ENCODE measurements around the gene FAM193B. TPM values are rescaled to one million over a fixed set of nuclear protein-coding genes. Genes with fewer than 3 reads are reported as not detected.

Gene FAM193B
- total RNA-seq, 6 experiments from 2014 or later = 22.1 to 55.4 (median 39.2) TPM

- H3K4me3 ChIP-seq = no peak overlapping the region
- TF ChIP-seq POLR2A (IDR thresholded peaks at IDR 0.05) = no peak
- TF ChIP-seq CTCF (IDR thresholded peaks at IDR 0.05) = no peak
- ATAC-seq (no peak), DNase-seq (no peak)
- peaks cover 0 to 8% (median 1%) of the 10 kb centered on the region in 4 donors for H3K4me1 ChIP-seq
- H3K27ac ChIP-seq = no peak overlapping the region
- no peaks in the 10 kb centered on the region for H3K9me3 ChIP-seq
- no peaks in the 10 kb centered on the region for H3K36me3 ChIP-seq
- no peaks in the 10 kb centered on the region for H3K27me3 ChIP-seq
- 62% methylated on average over 7 of the region's 7 CpGs for WGBS (ENCODE audit: insufficient coverage, low coverage, low lambda C conversion rate, missing lambda C conversion rate)
- intact Hi-C loops (cut with DNase I) = no loop called here
Measured at GRCh38 chr5:177474002-177474476, 80.3 kb downstream of the FAM193B start.

- peaks cover 0 to 5% (median 0%) of the 10 kb centered on the region in 4 donors for H3K4me1 ChIP-seq
- H3K4me3 ChIP-seq = peak within 1 kb of the TSS; percentile 45 to 50 (median 45)
- ATAC-seq (peak; percentile 36 to 50 (median 41)), DNase-seq (no peak)
- no peaks in the 10 kb centered on the region for H3K9me3 ChIP-seq
- no peaks in the 10 kb centered on the region for H3K36me3 ChIP-seq
- intact Hi-C loops (cut with DNase I) = no loop called here
- 45% methylated on average over 5 of the region's 69 CpGs for WGBS (ENCODE audit: insufficient coverage, low coverage, low lambda C conversion rate, missing lambda C conversion rate)
- no peaks in the 10 kb centered on the region for H3K27me3 ChIP-seq
- TF ChIP-seq CTCF (IDR thresholded peaks at IDR 0.05) (no peak), POLR2A (IDR thresholded peaks at IDR 0.05) (no peak)
- H3K27ac ChIP-seq = no peak within 1 kb of the TSS
Measured at GRCh38 chr5:177473443-177474001, 80.8 kb downstream of the FAM193B start, which contains the start of gene DBN1. Gene DBN1, minus strand, starts transcription at chr5:177473634. Its CDS starts 113 bp downstream, at chr5:177473521.

- DNase-seq = no peak
- intact Hi-C loops (cut with DNase I) = no loop called here
Measured at GRCh38 chr5:177472460-177473442, 81.6 kb downstream of the FAM193B start.

More at GRCh38 chr5:177472460-177473442, 81.6 kb downstream of the FAM193B start:
- Histone ChIP-seq H3K27me3 (no peaks in the 10 kb centered on the region), H3K4me1 (peaks cover 0 to 5% (median 0%) of the 10 kb centered on the region in 4 donors), H3K36me3 (no peaks in the 10 kb centered on the region), H3K27ac (no peak overlapping the region), H3K9me3 (no peaks in the 10 kb centered on the region), H3K4me3 (peak overlapping the region; percentile 45 to 50 (median 45))
- TF ChIP-seq POLR2A (IDR thresholded peaks at IDR 0.05) (no peak), CTCF (IDR thresholded peaks at IDR 0.05) (no peak)
- peak; percentile 7 to 29 (median 26) for ATAC-seq
- WGBS (ENCODE audit: insufficient coverage, low coverage, low lambda C conversion rate, missing lambda C conversion rate) = 5% methylated on average over 10 of the region's 93 CpGs

Data from right lobe of liver (tissue), 6 donors.